HepG2 (cell line): ENCODE measurements around the gene RHOBTB1. TPM values are rescaled to one million over a fixed set of nuclear protein-coding genes. Genes with fewer than 3 reads are reported as not detected.

ENCODE experiments used
- CSRNP1 ChIP-seq: sonication (generic); formaldehyde crosslinking; IDR thresholded peaks from 2 replicates; pipeline ENCODE4 v1.8.1; 2023; ENCODE audit warnings: mild to moderate bottlenecking, missing genetic modification reagents
- MBNL3 ChIP-seq: fragments of 250-450 bp; sonication (Bioruptor Pico); conservative IDR thresholded peaks from 2 replicates; pipeline ENCODE4 v1.8.0; 2022; ENCODE audit warnings: mild to moderate bottlenecking, inconsistent platforms
- NFE2L2 ChIP-seq: fragments of 150-350 bp; IDR thresholded peaks from 2 replicates; pipeline ENCODE4 v1.6.1; 2014; ENCODE audit warnings: low read length
- PCBP1 ChIP-seq: fragments of 200-400 bp; formaldehyde crosslinking; IDR thresholded peaks from 2 replicates; pipeline ENCODE4 v1.6.1; 2017; ENCODE audit warnings: mild to moderate bottlenecking, low read depth, low read length, borderline replicate concordance
- PCBP2 ChIP-seq: fragments of 200-400 bp; formaldehyde crosslinking; optimal IDR thresholded peaks from 2 replicates; pipeline ENCODE3; 2018; ENCODE audit warnings: low read length, low read depth; ENCODE audit not compliant: poor library complexity, severe bottlenecking
- PTBP1 ChIP-seq: fragments of 200-400 bp; formaldehyde crosslinking; IDR thresholded peaks from 2 replicates; pipeline ENCODE4 v1.6.1; 2018; ENCODE audit warnings: low read length, low read depth; ENCODE audit not compliant: poor library complexity, severe bottlenecking
- ZBTB40 ChIP-seq, 2 experiments: fragments of 450-650 bp in 1 of 2; sonication (generic) in 1 of 2; formaldehyde crosslinking in 1 of 2; IDR thresholded peaks; 2 replicates each; pipeline versions ENCODE4 v1.6.1 to v1.8.0; 2016 to 2022; ENCODE audit warnings: antibody characterized with exemption in 1 of 2, mild to moderate bottlenecking in 1 of 2, missing genetic modification reagents in 1 of 2
- ZNF337 ChIP-seq: sonication (generic); formaldehyde crosslinking; IDR thresholded peaks from 2 replicates; pipeline ENCODE4 v1.5.1; 2020; ENCODE audit warnings: missing genetic modification reagents, low read depth, mild to moderate bottlenecking, borderline replicate concordance
- ZNF468 ChIP-seq: sonication (generic); formaldehyde crosslinking; IDR thresholded peaks from 2 replicates; pipeline ENCODE4 v1.8.0; 2022; ENCODE audit warnings: mild to moderate bottlenecking, moderate library complexity, missing genetic modification reagents
- ZNF574 ChIP-seq: sonication (generic); formaldehyde crosslinking; IDR thresholded peaks from 2 replicates; pipeline ENCODE4 v1.4.0; 2020; ENCODE audit warnings: missing genetic modification reagents
- ZSCAN9 ChIP-seq: IDR thresholded peaks from 2 replicates; pipeline ENCODE4 v1.6.1; 2016; ENCODE audit warnings: borderline replicate concordance
- polyA plus RNA-seq, 8 experiments: library from polyadenylated mRNA; depleted of rRNA in 3 of 8; stranded (reverse) in 7 of 8; unstranded in 1 of 8; fragments of >200 nt; fragmentation: Illumina TruSeq in 4 of 8; extraction: Trizol in 4 of 8; gene quantifications; 2 replicates each; pipeline versions ENCODE4 v1.2.1 to v1.2.3, GENCODE V29; 2011 to 2016; ENCODE audit warnings: low read depth in 4 of 8, missing spikeins in 1 of 8, mixed read lengths in 1 of 8; ENCODE audit not compliant: insufficient read depth in 1 of 8
- total RNA-seq, 5 experiments: library from RNA; depleted of rRNA; stranded (reverse); fragments of >200 nt; fragmentation: Illumina TruSeq; extraction: Trizol; gene quantifications; 2 replicates each; pipeline ENCODE4 v1.2.3, GENCODE V29; 2016; ENCODE audit warnings: low read depth in 1 of 5

Gene RHOBTB1
- total and polyA plus RNA-seq, 2 of the 13 experiments (the other 11 are each of a cell fraction or from before 2014, with no cell fraction given): 18.8 to 59.5 TPM

- no peak for TF ChIP-seq ZNF468
- no peak for TF ChIP-seq CSRNP1 (CRISPR knock-in tag)
- no peak for TF ChIP-seq ZNF337 (CRISPR knock-in tag)
- TF ChIP-seq MBNL3 (CRISPR knock-in tag): no peak
- TF ChIP-seq NFE2L2: no peak
- peak; percentile 49; the same call in 1 of the 2 replicates for TF ChIP-seq ZSCAN9 (CRISPR knock-in tag)
- TF ChIP-seq PCBP2: no peak
- no peak for TF ChIP-seq ZNF574
- no peak for TF ChIP-seq PCBP1
- no peak for TF ChIP-seq ZBTB40 (IDR thresholded peaks at IDR 0.05)
- no peak for TF ChIP-seq ZBTB40 (CRISPR knock-in tag; IDR thresholded peaks at IDR 0.05)
- no peak for TF ChIP-seq PTBP1
Measured at GRCh38 chr10:60978287-60979115, 34.5 kb upstream of the RHOBTB1 start (continued).
